Effector CD4-positive, alpha-beta T cell (primary cell): ENCODE data around the gene NOS3.
"Not testable (repeated sequence)": the region's sequence is repeated elsewhere in the genome, so short reads cannot be mapped to it uniquely, and the experiment has no call there.

Source experiments
- DNase-seq: peaks from one replicate; pipeline ENCODE4 v3.0.0-alpha.2; 2020

NOS3 gene

GRCh38 chr7:151018421-151019129 is 27.8 kb downstream of the NOS3 start:
- DNase-seq: peak; percentile 31

GRCh38 chr7:151019130-151019447 is 28.3 kb downstream of the NOS3 start:
- no peak for DNase-seq

GRCh38 chr7:151020231-151020630 is 29.4 kb downstream of the NOS3 start:
- DNase-seq: no peak

GRCh38 chr7:151023232-151023631 is 32.4 kb downstream of the NOS3 start:
- no peak for DNase-seq

- DNase-seq: no peak
Observed at GRCh38 chr7:151024435-151025056, 33.7 kb downstream of the NOS3 start, which contains the start of gene ATG9B. TSS of gene ATG9B (minus strand) at chr7:151024494. CDS start at chr7:151024423, 71 bp downstream.

- no peak for DNase-seq
Observed at GRCh38 chr7:151025924-151026671, 35.3 kb downstream of the NOS3 start.

GRCh38 chr7:151026771-151027727 is 36.2 kb downstream of the NOS3 start:
- DNase-seq: not testable (repeated sequence)

- DNase-seq: not testable (repeated sequence)
Observed at GRCh38 chr7:151027728-151028130, 36.9 kb downstream of the NOS3 start.

- DNase-seq: peak; percentile 97
Observed at GRCh38 chr7:151028131-151028947, 37.5 kb downstream of the NOS3 start, which contains the start of gene ABCB8. TSS of gene ABCB8 (plus strand) at chr7:151028450. CDS start at chr7:151028516, 66 bp downstream.

GRCh38 chr7:151028948-151029501 is 38.2 kb downstream of the NOS3 start:
- no peak for DNase-seq

GRCh38 chr7:151031011-151031410 is 40.2 kb downstream of the NOS3 start:
- no peak for DNase-seq

- no peak for DNase-seq
Observed at GRCh38 chr7:151032936-151033863, 42.4 kb downstream of the NOS3 start.

- DNase-seq: no peak
Observed at GRCh38 chr7:151033864-151034249, 43.0 kb downstream of the NOS3 start.

GRCh38 chr7:151034312-151035025 is 43.7 kb downstream of the NOS3 start:
- no peak for DNase-seq

GRCh38 chr7:151035026-151035717 is 44.4 kb downstream of the NOS3 start:
- DNase-seq: no peak

- no peak for DNase-seq
Observed at GRCh38 chr7:151035902-151036301, 45.1 kb downstream of the NOS3 start.

- DNase-seq: peak; percentile 23
Observed at GRCh38 chr7:151038951-151039849, 48.4 kb downstream of the NOS3 start.
